ENCODE measurements around the gene COL27A1.

The COL27A1 gene

GRCh38 chr9:114249424-114250234 lies 94.3 kb downstream of the COL27A1 start:
- no peak overlapping the region for H3K4me3 ChIP-seq (ENCODE audit: low read length)
- TF ChIP-seq CTCF (IDR thresholded peaks at IDR 0.05; ENCODE audit: insufficient read depth, low read depth, low read length, missing control alignments) = no peak
- no peak for DNase-seq (ENCODE audit: low read depth)

- H3K4me3 ChIP-seq (ENCODE audit: low read length) = no peak overlapping the region
- DNase-seq (ENCODE audit: low read depth) = no peak
- no peak for TF ChIP-seq CTCF (IDR thresholded peaks at IDR 0.05; ENCODE audit: insufficient read depth, low read depth, low read length, missing control alignments)
These were observed 94.9 kb downstream of the COL27A1 start for GRCh38 chr9:114250235-114250568.

GRCh38 chr9:114250648-114251047 lies 95.3 kb downstream of the COL27A1 start:
- TF ChIP-seq CTCF (IDR thresholded peaks at IDR 0.05; ENCODE audit: insufficient read depth, low read depth, low read length, missing control alignments) = no peak
- H3K4me3 ChIP-seq (ENCODE audit: low read length) = no peak overlapping the region
- no peak for DNase-seq (ENCODE audit: low read depth)

- H3K4me3 ChIP-seq (ENCODE audit: low read length) = no peak overlapping the region
- TF ChIP-seq CTCF (IDR thresholded peaks at IDR 0.05; ENCODE audit: insufficient read depth, low read depth, low read length, missing control alignments) = no peak
These were observed 97.1 kb downstream of the COL27A1 start for GRCh38 chr9:114252394-114252793.

GRCh38 chr9:114256827-114257328 lies 101.5 kb downstream of the COL27A1 start:
- DNase-seq (ENCODE audit: low read depth) = no peak
- H3K4me3 ChIP-seq (ENCODE audit: low read length) = no peak overlapping the region
- TF ChIP-seq CTCF (IDR thresholded peaks at IDR 0.05; ENCODE audit: insufficient read depth, low read depth, low read length, missing control alignments) = no peak

More at GRCh38 chr9:114252394-114252793, 97.1 kb downstream of the COL27A1 start:
- no peak for DNase-seq (ENCODE audit: low read depth)

GRCh38 chr9:114258218-114258617 lies 102.9 kb downstream of the COL27A1 start:
- H3K4me3 ChIP-seq (ENCODE audit: low read length) = no peak overlapping the region
- DNase-seq (ENCODE audit: low read depth) = no peak
- TF ChIP-seq CTCF (IDR thresholded peaks at IDR 0.05; ENCODE audit: insufficient read depth, low read depth, low read length, missing control alignments) = no peak

All from epithelial cell of esophagus (primary cell).